DMS53 treated with DMSO at 0.1 percent for 48 hours (cell line): ENCODE results near the gene KRT6B.
"Not testable (repeated sequence)": the region's sequence is repeated elsewhere in the genome, so short reads cannot be mapped to it uniquely, and the experiment has no call there.

Experiments
- DNase-seq: peaks from one replicate; lab custom pipeline; 2025; ENCODE audit not compliant: unreplicated experiment; lab: John Stamatoyannopoulos, UW

Gene KRT6B

DNA sequence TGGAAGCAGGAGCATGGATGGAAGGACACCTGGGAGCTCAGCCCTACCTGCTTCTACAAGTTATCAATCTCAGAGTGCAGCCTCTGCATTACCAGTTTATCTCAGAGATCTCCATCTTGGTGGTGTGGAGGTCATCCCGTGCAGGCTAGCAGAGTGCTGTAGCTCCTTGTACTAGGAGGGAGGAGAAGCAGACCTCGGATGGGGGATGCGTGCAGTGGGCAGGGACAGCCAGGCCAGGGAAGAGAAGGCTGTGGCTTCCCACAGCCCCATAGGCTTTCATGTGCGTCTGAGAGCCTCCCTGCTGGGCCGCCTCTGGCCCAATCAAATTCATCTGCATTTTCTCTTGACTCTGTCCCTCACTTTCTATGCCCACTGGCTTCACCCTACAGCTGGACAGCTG lies 37.0 kb downstream of the KRT6B start:
- no peak for DNase-seq

GRCh38 chr12:52413782-52414345 lies 38.1 kb downstream of the KRT6B start:
- no peak for DNase-seq

GRCh38 chr12:52413202-52413601 lies 38.7 kb downstream of the KRT6B start:
- no peak for DNase-seq

GRCh38 chr12:52411815-52412214 lies 40.1 kb downstream of the KRT6B start:
- no peak for DNase-seq

DNA sequence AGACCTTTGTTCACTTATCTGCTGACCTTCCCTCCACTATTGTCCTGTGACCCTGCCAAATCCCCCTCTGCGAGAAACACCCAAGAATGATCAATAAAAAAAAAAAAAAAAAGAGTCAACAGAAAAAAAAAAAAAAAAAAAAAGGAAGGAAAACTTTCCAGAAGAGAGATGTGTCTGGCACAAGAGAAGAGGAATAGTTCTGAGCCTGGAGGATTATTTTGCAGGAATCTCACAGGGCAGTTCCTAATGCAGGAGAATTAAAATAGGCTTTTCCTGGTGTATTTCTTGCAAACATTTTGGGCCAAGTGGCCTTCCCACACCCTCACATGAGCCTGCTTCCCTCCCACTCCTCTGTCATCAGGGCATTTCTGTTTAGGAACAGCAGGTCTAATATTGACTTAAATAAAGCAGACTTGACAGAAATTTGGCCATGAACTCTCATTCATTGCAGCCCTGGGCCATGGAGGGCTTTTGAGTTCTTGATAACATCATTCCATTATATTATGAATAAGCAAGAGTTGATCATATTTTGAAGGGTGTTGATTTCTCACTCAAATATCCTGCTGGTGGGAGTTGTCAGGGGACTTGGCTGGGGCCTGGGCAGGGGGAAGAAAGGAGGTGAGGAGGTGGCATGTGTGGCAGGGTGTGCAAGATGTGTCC lies 41.2 kb downstream of the KRT6B start:
- DNase-seq, result not testable (repeated sequence)

DNA sequence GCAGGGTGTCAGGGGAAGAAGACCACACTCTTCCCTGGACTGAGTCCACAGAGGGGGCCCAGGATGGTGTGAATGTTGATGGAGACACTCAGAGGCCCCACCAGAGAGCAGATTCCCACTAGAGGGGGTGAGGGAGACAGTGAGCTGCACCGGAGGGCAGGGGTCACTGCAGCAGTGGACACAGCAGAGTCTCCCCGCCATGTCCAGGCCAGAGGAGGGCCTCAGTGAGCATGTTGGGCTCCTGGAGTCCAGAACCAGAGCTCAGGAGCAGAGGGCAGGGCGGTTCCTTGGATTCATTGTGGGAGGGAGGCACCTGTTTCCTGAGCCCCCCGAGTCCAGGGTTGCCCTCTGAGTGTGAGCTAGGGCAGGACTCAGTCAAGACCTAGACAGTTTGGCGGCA lies 44.0 kb downstream of the KRT6B start:
- DNase-seq, result no peak

DNA sequence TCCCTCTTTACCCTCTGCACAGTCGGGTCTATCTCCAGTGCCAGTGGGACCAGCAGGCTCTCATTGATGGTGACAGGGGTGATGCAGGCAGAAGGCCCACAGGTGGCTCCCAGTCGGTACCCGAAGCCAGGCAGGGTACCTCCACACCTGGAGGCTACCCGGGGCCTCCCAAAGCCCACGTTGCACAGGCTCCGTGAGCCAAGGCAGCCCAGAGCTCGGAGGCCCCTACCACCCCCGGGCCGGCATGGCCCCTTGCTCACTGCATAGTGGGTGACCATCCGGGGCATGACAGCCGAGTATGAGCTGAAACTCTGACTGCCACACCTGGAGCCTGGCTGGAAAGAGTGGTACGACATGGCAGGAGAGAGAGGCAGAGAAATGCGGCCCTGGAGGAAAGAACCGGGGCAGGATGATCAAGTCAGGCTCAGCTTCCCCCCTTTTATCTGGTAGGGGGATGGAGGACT lies 46.0 kb downstream of the KRT6B start, which contains the start of gene KRT82:
TSS of gene KRT82 (minus strand) at position 414 of the 464 bp plus-strand sequence. CDS start at position 356, 58 bp downstream.
- DNase-seq, result no peak

GRCh38 chr12:52404951-52405350 lies 47.0 kb downstream of the KRT6B start:
- DNase-seq, result no peak

DNA sequence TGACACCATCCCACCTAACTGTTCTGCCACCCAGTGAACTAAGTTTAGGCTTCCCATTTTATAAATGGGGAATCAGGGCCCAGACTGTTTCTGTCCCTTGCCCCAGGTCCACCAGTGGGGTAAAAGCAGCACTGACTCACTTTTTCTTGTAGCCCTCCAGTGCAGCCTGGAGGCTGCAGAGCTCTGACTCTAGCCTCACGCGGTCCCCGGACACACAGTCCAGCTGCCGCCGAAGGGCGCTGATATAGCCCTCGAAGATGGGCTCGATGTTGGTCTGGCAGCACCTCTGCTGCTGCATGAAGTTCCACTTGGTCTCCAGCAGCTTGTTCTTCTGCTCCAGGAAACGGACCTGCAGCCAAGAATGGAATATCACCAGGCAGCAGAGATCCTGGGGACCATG lies 48.4 kb downstream of the KRT6B start:
- no peak for DNase-seq

DNA sequence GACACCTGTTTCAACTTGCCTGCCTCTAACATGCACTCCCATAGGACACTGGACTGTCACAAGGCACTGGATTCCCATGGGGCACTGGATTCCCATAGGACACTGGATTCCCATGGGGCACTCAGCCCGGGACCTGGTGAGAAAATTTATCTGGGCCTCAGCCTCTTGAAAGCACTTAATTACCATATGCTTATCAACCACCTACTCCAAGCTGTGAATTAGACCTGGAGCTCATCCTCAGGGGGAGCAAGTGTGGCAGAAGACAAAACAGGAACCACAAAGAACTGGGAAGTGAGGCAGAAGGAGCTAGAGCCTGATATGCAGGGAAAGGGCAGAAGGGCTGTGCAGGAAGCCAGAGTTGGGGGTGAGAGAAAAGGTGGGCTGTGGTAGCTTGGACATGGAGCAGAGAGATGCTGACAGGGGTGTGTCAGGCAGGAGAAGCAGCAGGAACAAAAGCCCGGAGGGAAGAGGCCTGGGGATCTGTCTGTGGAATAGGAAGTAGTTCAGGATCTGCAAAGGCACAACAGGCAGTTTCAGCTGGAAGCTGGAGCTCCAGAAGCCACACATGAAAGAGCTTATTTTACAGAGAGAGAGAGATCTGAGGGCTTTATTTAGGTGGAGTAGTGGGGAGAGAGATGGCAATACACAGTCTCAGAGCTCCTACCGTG lies 48.9 kb downstream of the KRT6B start:
- DNase-seq, result no peak

- DNase-seq, result no peak
Measured at GRCh38 chr12:52402377-52402776, 49.6 kb downstream of the KRT6B start.

DNA sequence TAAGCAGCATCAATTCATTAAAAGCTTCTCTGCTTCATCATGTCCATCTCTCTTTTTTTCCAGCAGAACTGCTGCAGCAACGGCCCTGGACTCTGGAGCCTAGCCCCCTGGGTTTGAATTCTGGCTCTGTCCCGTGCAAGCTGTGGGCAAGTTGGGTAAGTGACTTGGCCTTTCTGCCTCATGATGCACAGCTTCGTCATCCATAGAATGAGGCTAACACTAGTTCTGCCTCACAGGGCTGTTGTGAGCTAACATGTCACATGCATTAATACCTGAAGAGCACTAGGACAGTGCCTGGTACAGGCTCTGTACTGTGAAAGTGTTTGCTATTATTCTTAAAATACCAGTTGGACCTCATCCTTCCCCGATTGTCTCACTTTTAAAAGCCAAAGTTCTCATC lies 50.0 kb downstream of the KRT6B start:
- no peak for DNase-seq

DNA sequence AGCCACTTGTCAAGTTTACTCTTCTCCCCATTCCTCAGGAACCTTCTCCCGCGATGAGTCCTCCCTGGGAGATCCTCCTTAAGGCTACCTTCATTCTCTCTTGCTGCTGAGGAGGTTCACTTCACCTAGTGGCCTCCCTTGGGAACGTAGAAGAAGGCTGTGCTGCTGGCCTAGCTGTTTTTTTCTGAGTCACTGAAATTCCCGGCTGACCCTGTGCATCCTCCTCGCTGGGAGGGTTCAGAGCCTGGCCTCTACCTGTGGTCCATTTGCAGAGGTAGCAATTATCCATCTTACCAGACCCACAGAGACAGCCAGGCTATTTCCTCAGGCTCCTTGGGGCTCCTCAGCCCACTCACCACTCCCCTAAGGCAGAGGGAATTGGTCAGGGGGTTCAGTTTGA lies 50.4 kb downstream of the KRT6B start:
- DNase-seq, result no peak

DNA sequence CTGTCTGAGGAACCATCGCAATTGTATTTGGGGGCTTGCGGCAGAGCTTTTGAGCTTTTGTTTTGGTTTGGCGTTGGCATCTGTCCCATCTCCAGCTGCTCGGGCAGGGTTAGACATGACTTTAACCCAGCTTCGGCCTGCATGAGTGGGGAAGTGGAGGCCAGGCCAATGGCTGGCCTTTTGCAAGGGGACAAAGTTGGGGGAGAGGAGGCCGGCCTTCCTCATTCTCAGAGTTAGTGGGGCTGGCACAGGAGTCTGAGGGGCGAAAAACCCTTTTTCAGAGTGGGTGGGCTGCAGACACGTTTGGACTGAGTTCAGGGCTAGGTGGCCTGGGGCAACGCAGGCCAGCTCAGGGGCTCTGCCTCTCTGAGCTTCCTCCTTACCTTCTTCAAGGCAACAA lies 51.0 kb downstream of the KRT6B start:
- DNase-seq, result no peak

DNA sequence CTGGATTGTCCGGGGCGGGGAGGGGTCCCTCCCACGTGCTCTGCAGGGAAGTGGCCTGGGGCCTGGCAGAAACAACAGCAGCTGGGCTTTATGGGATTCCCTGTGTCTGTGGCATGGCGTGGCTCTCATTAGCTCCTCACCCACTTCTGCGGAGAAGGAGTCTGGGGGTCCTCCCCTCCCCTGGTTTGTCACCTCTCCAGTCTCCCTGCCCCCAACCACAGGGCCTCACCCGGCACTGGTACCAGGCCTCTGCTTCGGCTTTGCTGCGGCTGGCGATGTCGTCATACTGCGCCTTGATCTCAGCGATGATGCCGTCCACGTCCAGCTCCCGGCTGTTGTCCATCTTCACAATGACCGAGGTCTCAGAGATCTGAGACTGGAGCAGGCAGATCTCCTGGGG lies 52.2 kb downstream of the KRT6B start:
- no peak for DNase-seq

DNA sequence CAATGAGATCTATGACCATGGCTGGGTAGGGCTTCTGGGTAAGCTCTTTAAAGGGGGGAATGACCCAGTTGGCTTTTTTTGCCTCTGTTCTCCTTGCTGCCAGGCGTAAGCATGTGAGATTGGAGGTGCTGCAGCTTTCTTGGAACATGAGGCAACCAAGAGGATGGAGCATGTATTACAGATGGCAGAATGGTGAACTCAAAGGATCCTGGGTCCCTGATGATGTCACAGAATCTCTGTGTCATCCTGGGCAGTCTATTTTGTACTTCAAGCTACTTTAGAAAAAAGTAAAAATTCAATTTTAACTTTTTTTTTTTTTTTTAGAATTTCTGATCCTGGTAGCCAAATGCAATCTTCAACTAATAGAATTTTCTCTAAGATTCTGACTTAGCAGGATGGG lies 53.8 kb downstream of the KRT6B start:
- DNase-seq, result no peak

DNA sequence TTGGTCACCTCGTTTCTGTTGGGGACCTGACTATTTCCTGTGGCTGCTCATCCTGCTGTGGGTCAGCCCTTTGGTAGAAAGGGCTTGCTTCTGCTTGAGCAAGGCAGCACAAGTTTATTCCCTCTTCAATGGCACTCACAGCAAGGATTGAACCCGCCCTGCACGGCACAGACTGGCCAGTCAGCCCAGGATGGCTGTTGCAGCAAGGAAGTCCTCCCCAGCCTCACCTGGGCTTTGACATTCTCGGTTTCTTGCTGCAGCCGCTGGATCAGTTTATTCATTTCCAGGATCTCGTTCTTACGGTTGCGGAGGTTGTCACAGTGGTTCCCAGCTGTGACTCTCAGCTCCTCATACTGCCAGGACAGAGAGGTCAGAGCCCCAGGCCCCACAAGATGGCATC lies 55.3 kb downstream of the KRT6B start:
- DNase-seq, result no peak
